ENCODE results near the gene ACVRL1. TPM values are rescaled to one million over a fixed set of nuclear protein-coding genes. Genes with fewer than 3 reads are reported as not detected.
A peak's percentile ranks its signal among the peaks of the same experiment; 100 is the strongest.

The ACVRL1 gene
- total RNA-seq, 2 experiments from 2014 or later = not detected

- peaks cover 66% of the 10 kb centered on the region for H3K4me1 Mint-ChIP-seq (ENCODE audit: low read depth)
- Histone ChIP-seq H3K36me3 (ENCODE audit: insufficient read depth, low read length) (no peaks in the 10 kb centered on the region), H3K9me3 (ENCODE audit: control insufficient read depth in 1 of 2, insufficient read depth in 1 of 2, low read length in 2 of 2) (no peaks in the 10 kb centered on the region), H3K27ac (ENCODE audit: low read depth in 1 of 2, low read length in 2 of 2) (no peak overlapping the region), H3K27me3 (ENCODE audit: control insufficient read depth in 1 of 2, insufficient read depth in 2 of 2, low read length in 2 of 2) (peaks cover 0 to 2% of the 10 kb centered on the region in 2 experiments), H3K4me1 (ENCODE audit: insufficient read depth, low read length) (peaks cover 24% of the 10 kb centered on the region), H3K4me3 (ENCODE audit: low read length) (no peak overlapping the region)
- ATAC-seq (ENCODE audit: poor library complexity) (no peak), DNase-seq (peak in 1 of 14 experiments; percentile 26)
- no peaks in the 10 kb centered on the region for H3K9me3 Mint-ChIP-seq
- intact Hi-C loops (cut with DNase I, micrococcal nuclease) = loop anchor here in 1 of 2 experiments (5.0 kb wide), 3 partner anchors 68 to 1672 kb away; partner anchors contain the start of genes LIMA1 and SCN8A
- H3K27me3 Mint-ChIP-seq = no peaks in the 10 kb centered on the region
- CTCF ChIA-PET = interaction anchor here (0.7 to 1.7 kb wide), 4 partner anchors 8 to 38 kb away, joined by 4 to 5 read pairs (median 4); no protein-coding TSS in a partner anchor
- POLR2A ChIA-PET = no interaction called here
- peak overlapping the region; percentile 34 for H3K4me3 Mint-ChIP-seq
- no peak for TF ChIP-seq CTCF (IDR thresholded peaks at IDR 0.05)
- peak overlapping the region; percentile 66 for H3K27ac Mint-ChIP-seq
- peaks cover 11% of the 10 kb centered on the region for H3K36me3 Mint-ChIP-seq (ENCODE audit: low read depth)
Observed at GRCh38 chr12:51954561-51955361, 47.5 kb downstream of the ACVRL1 start.

GRCh38 chr12:51955702-51956101, 48.4 kb downstream of the ACVRL1 start:
- no peaks in the 10 kb centered on the region for H3K9me3 Mint-ChIP-seq
- TF ChIP-seq CTCF (IDR thresholded peaks at IDR 0.05) = no peak
- ATAC-seq (ENCODE audit: poor library complexity) (no peak), DNase-seq (no peak)
- H3K36me3 Mint-ChIP-seq (ENCODE audit: low read depth) = peaks cover 16% of the 10 kb centered on the region
- Histone ChIP-seq H3K27ac (ENCODE audit: low read depth in 1 of 2, low read length in 2 of 2) (no peak overlapping the region), H3K9me3 (ENCODE audit: control insufficient read depth in 1 of 2, insufficient read depth in 1 of 2, low read length in 2 of 2) (no peaks in the 10 kb centered on the region), H3K27me3 (ENCODE audit: control insufficient read depth in 1 of 2, insufficient read depth in 2 of 2, low read length in 2 of 2) (no peaks in the 10 kb centered on the region), H3K4me3 (ENCODE audit: low read length) (no peak overlapping the region), H3K36me3 (ENCODE audit: insufficient read depth, low read length) (no peaks in the 10 kb centered on the region), H3K4me1 (ENCODE audit: insufficient read depth, low read length) (peaks cover 24% of the 10 kb centered on the region)
- peak overlapping the region; percentile 34 for H3K4me3 Mint-ChIP-seq
- intact Hi-C loops (cut with DNase I, micrococcal nuclease) = no loop called here
- ChIA-PET POLR2A (no interaction called here), CTCF (interaction anchor here (1.5 to 1.7 kb wide), 2 partner anchors 15 to 37 kb away, joined by 5 read pairs; no protein-coding TSS in a partner anchor)
- peak overlapping the region; percentile 66 for H3K27ac Mint-ChIP-seq
- H3K4me1 Mint-ChIP-seq (ENCODE audit: low read depth) = peaks cover 71% of the 10 kb centered on the region
- H3K27me3 Mint-ChIP-seq = no peaks in the 10 kb centered on the region

GRCh38 chr12:51958542-51958941, 51.2 kb downstream of the ACVRL1 start:
- DNase-seq (no peak), ATAC-seq (ENCODE audit: poor library complexity) (no peak)
- Mint-ChIP-seq H3K27ac (no peak overlapping the region), H3K4me3 (no peak overlapping the region), H3K9me3 (no peaks in the 10 kb centered on the region), H3K27me3 (no peaks in the 10 kb centered on the region), H3K4me1 (ENCODE audit: low read depth) (peaks cover 73% of the 10 kb centered on the region), H3K36me3 (ENCODE audit: low read depth) (peaks cover 17% of the 10 kb centered on the region)
- ChIA-PET CTCF (interaction anchor here (0.9 to 1.5 kb wide), 2 partner anchors 12 to 16 kb away, joined by 3 to 6 read pairs; no protein-coding TSS in a partner anchor), POLR2A (interaction anchor here (1.1 kb wide), 1 partner anchor 17 kb away, joined by 3 read pairs; no protein-coding TSS in a partner anchor)
- intact Hi-C loops (cut with DNase I, micrococcal nuclease) = no loop called here
- Histone ChIP-seq H3K27me3 (ENCODE audit: control insufficient read depth in 1 of 2, insufficient read depth in 2 of 2, low read length in 2 of 2) (no peaks in the 10 kb centered on the region), H3K36me3 (ENCODE audit: insufficient read depth, low read length) (peaks cover 2% of the 10 kb centered on the region), H3K4me3 (ENCODE audit: low read length) (no peak overlapping the region), H3K27ac (ENCODE audit: low read depth in 1 of 2, low read length in 2 of 2) (no peak overlapping the region), H3K9me3 (ENCODE audit: control insufficient read depth in 1 of 2, insufficient read depth in 1 of 2, low read length in 2 of 2) (no peaks in the 10 kb centered on the region), H3K4me1 (ENCODE audit: insufficient read depth, low read length) (peaks cover 8% of the 10 kb centered on the region)
- no peak for TF ChIP-seq CTCF (IDR thresholded peaks at IDR 0.05)

Data from CD4-positive, alpha-beta T cell (primary cell).